A673 (cell line): ENCODE measurements around the gene LMTK2. TPM values are rescaled to one million over a fixed set of nuclear protein-coding genes. Genes with fewer than 3 reads are reported as not detected.

Experiments used
- BruUV-seq: library from RNA; stranded (reverse); fragments of 400-500 nt; replicated peaks from 2 replicates; lab custom pipeline; 2021; lab: Mats Ljungman, UMichigan
- CTCF ChIA-PET: fragments of 300-600 bp; sonication (Branson Sonifier 250); formaldehyde crosslinking; loops from one replicate; lab custom pipeline; 2022; ENCODE audit warnings: antibody characterized with exemption; lab: Charles Lee
- POLR2A ChIA-PET: fragments of 300-600 bp; sonication (Branson Sonifier 250); formaldehyde crosslinking; loops from one replicate; lab custom pipeline; 2022; ENCODE audit warnings: antibody characterized with exemption; ENCODE audit not compliant: low non-redundant PET; lab: Charles Lee
- DNase-seq: peaks from one replicate; pipeline ENCODE4 v3.0.0-alpha.2; 2015; ENCODE audit warnings: low spot score
- H3K27ac ChIP-seq: fragments of 200-600 bp; sonication (generic); 2 replicates; pipeline ENCODE4 v1.5.1; 2016; ENCODE audit warnings: mixed run types, low read depth, mild to moderate bottlenecking, mixed read lengths, antibody characterized with exemption, low read length; ENCODE audit not compliant: poor library complexity, severe bottlenecking
- H3K27me3 ChIP-seq: fragments of 200-600 bp; sonication (generic); replicated peaks from 2 replicates; pipeline ENCODE4 v1.6.1; 2017; ENCODE audit warnings: mixed run types, low read depth, mild to moderate bottlenecking, mixed read lengths, antibody characterized with exemption, low read length; ENCODE audit not compliant: insufficient read depth, poor library complexity
- H3K36me3 ChIP-seq: fragments of 200-600 bp; sonication (generic); 2 replicates; pipeline ENCODE4 v1.6.1; 2016; ENCODE audit warnings: mixed run types, mild to moderate bottlenecking, mixed read lengths, antibody characterized with exemption, low read length; ENCODE audit not compliant: insufficient read depth, poor library complexity, severe bottlenecking
- H3K4me1 ChIP-seq: fragments of 200-600 bp; sonication (generic); 2 replicates; pipeline ENCODE4 v1.6.1; 2017; ENCODE audit warnings: mixed run types, mild to moderate bottlenecking, mixed read lengths, antibody characterized with exemption, low read length; ENCODE audit not compliant: insufficient read depth, poor library complexity, severe bottlenecking
- H3K4me3 ChIP-seq: fragments of 200-600 bp; sonication (generic); 2 replicates; pipeline ENCODE4 v1.5.1; 2016; ENCODE audit warnings: low read depth, mixed run types, mild to moderate bottlenecking, mixed read lengths, low read length; ENCODE audit not compliant: poor library complexity, severe bottlenecking
- H3K9me3 ChIP-seq: fragments of 200-600 bp; sonication (generic); 2 replicates; pipeline ENCODE4 v1.6.1; 2016; ENCODE audit warnings: mixed run types, low read depth, mild to moderate bottlenecking, mixed read lengths, antibody characterized with exemption, low read length; ENCODE audit not compliant: poor library complexity, severe bottlenecking
- CTCF ChIP-seq: fragments of 300-800, 200-600 bp; sonication (generic); conservative IDR thresholded peaks from 2 replicates; pipeline ENCODE4 v1.5.1; 2017; ENCODE audit warnings: low read depth, mild to moderate bottlenecking, antibody characterized with exemption, low read length, moderate library complexity, mixed read lengths
- EZH2 ChIP-seq: fragments of 200-600 bp; sonication (generic); IDR thresholded peaks from 2 replicates; pipeline ENCODE4 v1.6.1; 2017; ENCODE audit warnings: borderline replicate concordance, low read depth, mild to moderate bottlenecking, mixed read lengths, antibody characterized with exemption, low read length; ENCODE audit not compliant: poor library complexity, severe bottlenecking
- intact Hi-C: fragments of 100-400 bp; cut with micrococcal nuclease; formaldehyde crosslinking; loops from one replicate; pipeline ENCODE4 v1.10.0; 2022; ENCODE audit not compliant: unreplicated experiment
- total RNA-seq: library from RNA; stranded (reverse); gene quantifications from 2 replicates; pipeline ENCODE4 v1.2.3, GENCODE V29; 2021

LMTK2 gene
- total RNA-seq, 1 experiment from 2014 or later = 20.6 TPM

GRCh38 chr7:98232799-98233198 is 126.1 kb downstream of the LMTK2 start:
- intact Hi-C loops = no loop called here
- TF ChIP-seq CTCF (no peak), EZH2 (no peak)
- BruUV-seq = no TSS peak
- Histone ChIP-seq H3K9me3 (no peaks in the 10 kb centered on the region), H3K4me1 (no peaks in the 10 kb centered on the region), H3K27ac (no peak overlapping the region), H3K4me3 (no peak overlapping the region), H3K36me3 (no peaks in the 10 kb centered on the region), H3K27me3 (no peaks in the 10 kb centered on the region)
- POLR2A ChIA-PET = no interaction called here
- CTCF ChIA-PET = no interaction called here
- no peak for DNase-seq

DNA sequence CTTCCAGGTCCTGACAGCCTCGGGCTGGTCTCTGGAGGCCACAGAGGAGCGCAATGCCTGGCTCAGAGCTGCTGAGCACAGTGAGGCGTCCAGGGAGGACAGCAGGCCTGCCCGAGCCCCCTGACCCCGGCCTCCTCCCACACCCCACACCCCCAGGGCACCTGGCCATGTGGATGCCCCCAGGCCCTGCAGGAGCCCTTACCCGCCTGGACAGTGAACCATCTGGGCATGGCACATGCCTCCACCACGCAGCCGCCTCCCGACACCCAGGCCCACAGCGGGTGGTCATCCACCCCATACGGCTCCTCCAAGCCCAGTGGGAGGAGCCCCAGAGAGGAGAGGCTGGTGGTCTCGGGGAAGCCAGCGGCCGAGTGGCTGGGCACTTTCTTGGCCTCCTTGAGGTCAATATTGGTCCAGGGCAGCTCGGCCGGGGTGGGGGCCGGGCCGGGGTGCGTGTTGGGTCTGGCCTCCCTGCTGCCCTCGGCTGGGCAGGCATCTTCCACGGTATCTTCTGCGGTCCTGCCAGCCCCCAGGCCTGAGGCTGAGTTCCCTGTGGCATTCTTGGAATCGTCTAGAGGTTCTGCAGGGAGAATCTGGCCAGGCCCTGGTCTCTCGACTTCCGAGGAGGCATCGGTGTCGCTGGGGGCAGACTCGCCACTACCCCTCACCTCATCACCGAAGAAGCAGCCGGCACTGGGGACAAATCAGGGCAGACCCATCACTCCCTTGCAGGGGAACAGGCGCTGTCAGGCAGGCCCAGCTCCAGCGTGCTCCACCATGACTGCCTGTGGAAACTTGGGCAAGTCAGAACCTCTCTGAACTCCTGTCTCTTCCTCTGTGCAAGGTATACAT is 126.8 kb downstream of the LMTK2 start:
- no peak overlapping the region for H3K27ac ChIP-seq
- no peaks in the 10 kb centered on the region for H3K36me3 ChIP-seq
- no peaks in the 10 kb centered on the region for H3K27me3 ChIP-seq
- H3K4me1 ChIP-seq = no peaks in the 10 kb centered on the region
- no peak for DNase-seq
- H3K9me3 ChIP-seq = no peaks in the 10 kb centered on the region
- BruUV-seq = no TSS peak
- CTCF ChIA-PET = no interaction called here
- no peak for TF ChIP-seq CTCF
- TF ChIP-seq EZH2 = no peak
- intact Hi-C loops = no loop called here
- POLR2A ChIA-PET = no interaction called here
- no peak overlapping the region for H3K4me3 ChIP-seq

DNA sequence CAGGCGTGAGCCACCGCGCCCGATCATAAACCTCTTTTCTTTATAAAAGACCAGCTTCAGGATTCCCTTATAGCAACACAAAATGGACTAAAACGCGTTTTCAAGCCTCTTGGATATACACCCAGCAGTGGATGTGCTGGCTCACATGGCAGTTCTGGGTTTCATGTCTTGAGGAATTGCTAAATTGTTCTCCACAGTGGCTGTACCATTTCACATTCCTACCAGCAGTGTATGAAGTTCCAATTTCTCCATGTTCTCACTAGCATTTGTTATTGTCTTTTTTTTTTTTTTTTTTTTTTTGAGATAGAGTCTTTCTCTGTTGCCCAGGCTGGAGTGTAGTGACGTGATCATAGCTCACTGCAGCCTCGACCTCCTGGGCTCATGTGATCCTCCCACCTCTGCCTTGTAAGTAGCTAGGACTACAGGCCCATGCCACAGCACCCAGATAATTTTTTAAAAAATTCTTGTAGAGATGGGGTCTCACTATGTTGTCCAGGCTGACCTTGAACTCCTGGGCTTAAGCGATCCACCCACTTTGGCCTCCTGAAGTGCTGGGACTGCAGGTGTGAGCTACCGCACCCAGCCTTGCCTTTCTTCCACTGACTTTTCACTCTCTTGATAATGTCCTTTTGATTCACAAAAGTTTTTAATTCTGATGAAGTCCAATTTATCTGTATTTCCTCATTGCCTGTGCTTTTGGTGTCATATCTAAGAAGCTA is 127.9 kb downstream of the LMTK2 start:
- no peaks in the 10 kb centered on the region for H3K9me3 ChIP-seq
- no peaks in the 10 kb centered on the region for H3K27me3 ChIP-seq
- POLR2A ChIA-PET = no interaction called here
- DNase-seq = no peak
- H3K27ac ChIP-seq = no peak overlapping the region
- TF ChIP-seq CTCF (no peak), EZH2 (no peak)
- no peak overlapping the region for H3K4me3 ChIP-seq
- no peaks in the 10 kb centered on the region for H3K36me3 ChIP-seq
- BruUV-seq = no TSS peak
- H3K4me1 ChIP-seq = no peaks in the 10 kb centered on the region
- CTCF ChIA-PET = no interaction called here
- intact Hi-C loops = no loop called here
